Panc1 (cell line): Measurements from ENCODE around the gene SKI. TPM values are rescaled to one million over a fixed set of nuclear protein-coding genes. Genes with fewer than 3 reads are reported as not detected.

ENCODE experiments used
- ATAC-seq: fragments of 200-7000 bp; cut with Tn5 transposase; 2 replicates; pipeline ENCODE4 v1.9.1; 2020; ENCODE audit warnings: mild to moderate bottlenecking, moderate library complexity
- BruUV-seq: library from RNA; stranded (reverse); fragments of 400-500 nt; replicated peaks from 2 replicates; lab custom pipeline; 2021; lab: Mats Ljungman, UMichigan
- CTCF ChIA-PET: fragments of 300-600 bp; sonication (Branson Sonifier 250); formaldehyde crosslinking; loops from one replicate; lab custom pipeline; 2022; ENCODE audit warnings: antibody characterized with exemption; lab: Charles Lee
- POLR2A ChIA-PET: fragments of 300-600 bp; sonication (Branson Sonifier 250); formaldehyde crosslinking; loops from one replicate; lab custom pipeline; 2022; ENCODE audit warnings: antibody characterized with exemption; lab: Charles Lee
- DNase-seq: peaks from one replicate; pipeline ENCODE4 v3.0.0-alpha.2; 2010; ENCODE audit warnings: low read depth, low spot score
- H3K27ac ChIP-seq: 2 replicates; pipeline ENCODE4 v1.5.1; 2011; ENCODE audit warnings: mild to moderate bottlenecking, low read length, inconsistent platforms
- H3K27me3 ChIP-seq: fragments of 200-500 bp; sonication (Bioruptor generic); 2 replicates; pipeline ENCODE4 v1.6.0; 2014; ENCODE audit warnings: low read length, inconsistent platforms; ENCODE audit not compliant: control insufficient read depth, insufficient read depth
- H3K36me3 ChIP-seq: fragments of 200-500 bp; sonication (Bioruptor generic); 2 replicates; pipeline ENCODE4 v1.5.1; 2014; ENCODE audit warnings: inconsistent platforms, mild to moderate bottlenecking, low read length, moderate library complexity; ENCODE audit not compliant: control insufficient read depth, insufficient read depth
- H3K4me1 ChIP-seq: 2 replicates; pipeline ENCODE4 v1.5.1; 2011; ENCODE audit warnings: inconsistent platforms, mild to moderate bottlenecking, low read length, moderate library complexity; ENCODE audit not compliant: control insufficient read depth, insufficient read depth
- H3K4me3 ChIP-seq, 2 experiments: 2 replicates each; pipeline ENCODE4 v1.5.1; 2011 to 2012; ENCODE audit warnings: low read depth in 2 of 2, low read length in 2 of 2, mild to moderate bottlenecking in 2 of 2, inconsistent platforms in 1 of 2, moderate library complexity in 1 of 2
- H3K9me3 ChIP-seq: fragments of 200-500 bp; sonication (Bioruptor generic); 2 replicates; pipeline ENCODE4 v1.5.1; 2014; ENCODE audit warnings: low read depth, mild to moderate bottlenecking, inconsistent platforms, low read length, moderate library complexity; ENCODE audit not compliant: control insufficient read depth, insufficient read depth
- POLR2AphosphoS5 ChIP-seq: IDR thresholded peaks from 2 replicates; pipeline ENCODE4 v1.6.1; 2012; ENCODE audit warnings: mild to moderate bottlenecking, low read depth, low read length, moderate library complexity
- REST ChIP-seq, 2 experiments: IDR thresholded peaks; 2 replicates each; pipeline ENCODE4 v1.6.1; 2011 to 2012; ENCODE audit warnings: low read depth in 2 of 2, control low read depth in 1 of 2, low read length in 1 of 2, mild to moderate bottlenecking in 1 of 2, moderate library complexity in 1 of 2; ENCODE audit not compliant: insufficient read depth in 1 of 2
- SIN3A ChIP-seq: IDR thresholded peaks from 2 replicates; pipeline ENCODE4 v1.6.1; 2012; ENCODE audit warnings: low read depth, mild to moderate bottlenecking, low read length, moderate library complexity, borderline replicate concordance; ENCODE audit not compliant: insufficient read depth
- TCF7L2 ChIP-seq: IDR thresholded peaks from 2 replicates; pipeline ENCODE4 v1.6.1; 2011; ENCODE audit warnings: mild to moderate bottlenecking, low read depth, low read length, inconsistent platforms
- in situ Hi-C: cut with HindIII; loops from 2 replicates; pipeline ENCODE4 v1.10.0; 2016; ENCODE audit warnings: low sequenced_read_pairs, low pct_unique_long_range_greater_than_20kb
- intact Hi-C: fragments of 100-400 bp; cut with micrococcal nuclease; formaldehyde crosslinking; loops from one replicate; pipeline ENCODE4 v1.10.0; 2022; ENCODE audit not compliant: unreplicated experiment
- total RNA-seq: library from RNA; stranded (reverse); gene quantifications from one replicate; pipeline ENCODE4 v1.2.1, GENCODE V29; 2021; ENCODE audit not compliant: unreplicated experiment
- TF ChIP-seq, protein P1 (sequence below): fragments of 450-650 bp; IDR thresholded peaks from 2 replicates; pipeline ENCODE4 v1.5.1; 2017; ENCODE audit warnings: mild to moderate bottlenecking

SKI gene
- total RNA-seq, 1 experiment from 2014 or later = 63.2 TPM

DNA sequence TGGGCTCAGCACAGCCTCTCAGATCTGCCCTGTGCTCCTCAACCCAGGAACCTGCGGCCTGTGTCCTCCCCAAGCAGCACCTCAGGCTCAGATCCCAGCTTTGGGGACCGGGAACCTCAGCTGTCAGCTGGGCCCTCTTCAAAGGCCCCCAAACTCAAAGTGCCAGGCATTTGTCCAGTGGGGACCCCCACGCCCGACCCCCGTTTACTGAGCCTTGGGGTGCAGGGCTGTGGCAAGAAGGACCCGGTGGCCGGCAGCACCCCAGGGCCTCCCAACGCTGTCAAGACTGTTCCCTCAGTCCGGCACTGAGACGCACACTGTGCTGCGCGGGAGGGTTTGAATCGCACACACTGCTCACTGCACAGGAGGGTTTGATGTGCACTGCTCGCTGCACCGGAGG, 128.3 kb downstream of the SKI start:
- H3K9me3 ChIP-seq = no peaks in the 10 kb centered on the region
- ATAC-seq = no peak
- ChIA-PET CTCF (no interaction called here), POLR2A (no interaction called here)
- intact Hi-C loops = no loop called here
- H3K27me3 ChIP-seq = no peaks in the 10 kb centered on the region
- TF ChIP-seq, protein P1, sequence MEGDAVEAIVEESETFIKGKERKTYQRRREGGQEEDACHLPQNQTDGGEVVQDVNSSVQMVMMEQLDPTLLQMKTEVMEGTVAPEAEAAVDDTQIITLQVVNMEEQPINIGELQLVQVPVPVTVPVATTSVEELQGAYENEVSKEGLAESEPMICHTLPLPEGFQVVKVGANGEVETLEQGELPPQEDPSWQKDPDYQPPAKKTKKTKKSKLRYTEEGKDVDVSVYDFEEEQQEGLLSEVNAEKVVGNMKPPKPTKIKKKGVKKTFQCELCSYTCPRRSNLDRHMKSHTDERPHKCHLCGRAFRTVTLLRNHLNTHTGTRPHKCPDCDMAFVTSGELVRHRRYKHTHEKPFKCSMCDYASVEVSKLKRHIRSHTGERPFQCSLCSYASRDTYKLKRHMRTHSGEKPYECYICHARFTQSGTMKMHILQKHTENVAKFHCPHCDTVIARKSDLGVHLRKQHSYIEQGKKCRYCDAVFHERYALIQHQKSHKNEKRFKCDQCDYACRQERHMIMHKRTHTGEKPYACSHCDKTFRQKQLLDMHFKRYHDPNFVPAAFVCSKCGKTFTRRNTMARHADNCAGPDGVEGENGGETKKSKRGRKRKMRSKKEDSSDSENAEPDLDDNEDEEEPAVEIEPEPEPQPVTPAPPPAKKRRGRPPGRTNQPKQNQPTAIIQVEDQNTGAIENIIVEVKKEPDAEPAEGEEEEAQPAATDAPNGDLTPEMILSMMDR = no peak
- TF ChIP-seq SIN3A (no peak), REST (IDR thresholded peaks at IDR 0.05; ENCODE audit: insufficient read depth in 1 of 2, low read depth in 2 of 2, low read length in 1 of 2) (no peak), TCF7L2 (no peak), POLR2AphosphoS5 (no peak)
- H3K36me3 ChIP-seq = no peaks in the 10 kb centered on the region
- BruUV-seq = no TSS peak
- no peak overlapping the region for H3K4me3 ChIP-seq
- in situ Hi-C loops = no loop called here
- H3K27ac ChIP-seq = no peak overlapping the region
- no peaks in the 10 kb centered on the region; the same call in 1 of the 2 replicates for H3K4me1 ChIP-seq
- no peak for DNase-seq

DNA sequence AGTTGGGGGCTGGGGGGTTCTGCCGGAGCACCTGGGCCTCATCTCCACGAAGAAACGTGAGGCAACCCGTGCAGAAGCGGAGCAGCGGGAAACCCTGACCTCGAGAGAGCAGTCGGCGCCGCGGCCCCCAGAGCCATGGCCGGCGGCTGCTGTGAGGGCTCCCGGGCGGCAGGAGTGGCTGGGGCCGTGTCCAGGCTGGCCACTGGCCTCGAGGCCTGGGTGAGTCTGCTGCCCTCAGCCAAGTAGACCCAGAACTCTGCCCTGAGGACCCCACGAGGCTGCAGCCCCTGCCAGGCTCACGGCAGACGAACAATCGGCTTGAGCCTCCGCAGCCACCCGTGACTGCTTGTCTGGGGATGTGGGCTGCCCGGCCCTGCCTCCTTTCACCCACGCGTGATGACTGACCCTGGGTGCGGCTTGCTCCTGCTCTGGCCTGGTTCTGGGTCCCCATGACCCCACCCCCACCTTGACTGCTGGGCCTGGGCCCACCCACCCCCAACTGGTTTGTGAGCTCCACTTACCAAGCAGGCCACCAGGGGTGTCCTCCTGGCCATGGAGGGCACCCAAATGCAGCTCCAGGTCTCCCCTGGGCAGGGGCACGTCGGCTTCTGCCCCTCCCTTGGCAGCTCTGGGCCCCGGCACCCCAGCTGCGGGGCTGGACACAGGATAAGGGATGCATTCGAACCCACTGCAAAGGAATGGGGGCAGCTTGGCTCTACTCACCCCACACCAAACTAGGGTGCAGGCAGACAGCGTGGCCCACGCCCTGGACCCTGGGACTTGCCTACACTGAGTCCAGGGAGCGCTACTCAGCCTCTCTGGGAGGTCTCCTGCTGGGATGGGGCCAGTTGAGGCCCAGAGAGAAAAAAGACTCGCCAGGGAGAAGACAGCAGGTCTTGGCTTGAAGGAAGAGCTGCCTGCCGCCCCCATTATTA, 129.1 kb downstream of the SKI start:
- TF ChIP-seq REST (IDR thresholded peaks at IDR 0.05; ENCODE audit: insufficient read depth in 1 of 2, low read depth in 2 of 2, low read length in 1 of 2) = no peak
- no peak for TF ChIP-seq TCF7L2
- TF ChIP-seq SIN3A = no peak
- TF ChIP-seq POLR2AphosphoS5 = no peak
- TF ChIP-seq, protein P1 = no peak
- Histone ChIP-seq H3K4me1 (no peaks in the 10 kb centered on the region; the same call in 1 of the 2 replicates), H3K27me3 (no peaks in the 10 kb centered on the region), H3K27ac (no peak overlapping the region), H3K36me3 (no peaks in the 10 kb centered on the region), H3K4me3 (no peak overlapping the region), H3K9me3 (no peaks in the 10 kb centered on the region)
- ChIA-PET POLR2A (no interaction called here), CTCF (no interaction called here)
- no peak for ATAC-seq
- in situ Hi-C loops = no loop called here
- intact Hi-C loops = no loop called here
- DNase-seq = no peak
- no TSS peak for BruUV-seq
